GM12878 (cell line): ENCODE results near the gene C19orf38. TPM values are rescaled to one million over a fixed set of nuclear protein-coding genes. Genes with fewer than 3 reads are reported as not detected.

Source experiments
- ATAC-seq: fragments of 200-7000 bp; cut with Tn5 transposase; 3 replicates; pipeline ENCODE4 v1.9.1; 2020; ENCODE audit warnings: mild to moderate bottlenecking, moderate library complexity
- BruUV-seq: library from RNA; stranded (reverse); fragments of 400-500 nt; replicated peaks from 2 replicates; lab custom pipeline; 2021; lab: Mats Ljungman, UMichigan
- CTCF ChIA-PET: fragments of 300-600 bp; sonication (Branson Sonifier 250); formaldehyde crosslinking; extraction: SDS; loops from one replicate; lab custom pipeline; 2021; ENCODE audit warnings: inconsistent platforms; lab: Yijun Ruan, JAX
- POLR2A ChIA-PET: fragments of 350-600 bp; formaldehyde crosslinking; extraction: SDS; loops from one replicate; lab custom pipeline; 2021; ENCODE audit warnings: inconsistent platforms; lab: Charles Lee
- RAD21 ChIA-PET: fragments of 300-600 bp; sonication (Branson Sonifier 250); formaldehyde crosslinking; loops from one replicate; lab custom pipeline; 2023; ENCODE audit warnings: antibody characterized with exemption; ENCODE audit not compliant: unreplicated experiment; lab: Charles Lee
- SMC1A ChIA-PET: fragments of 300-600 bp; sonication (Branson Sonifier 250); formaldehyde crosslinking; loops from one replicate; lab custom pipeline; 2023; ENCODE audit not compliant: unreplicated experiment, uncharacterized antibody; lab: Charles Lee
- DNase-seq: peaks from one replicate; pipeline ENCODE4 v3.0.0-alpha.2; 2011; ENCODE audit warnings: low read depth, low spot score
- FAIRE-seq: peaks from 3 replicates; lab custom pipeline; 2011; peaks lifted over from hg19 to GRCh38; lab: Jason Lieb, UNC
- H2AFZ ChIP-seq: 2 replicates; pipeline ENCODE4 v1.6.0; 2011; ENCODE audit warnings: low read depth, low read length, control low read depth; ENCODE audit not compliant: control insufficient read depth
- H3K27ac ChIP-seq: 2 replicates; pipeline ENCODE4 v1.5.1; 2011; ENCODE audit warnings: control low read depth; ENCODE audit not compliant: control insufficient read depth, insufficient read depth
- H3K27me3 ChIP-seq, 2 experiments: replicated peaks in 1 of 2; 2 replicates each; pipeline versions ENCODE4 v1.6.0 to v1.6.1; 2011; ENCODE audit warnings: low read length in 1 of 2; ENCODE audit not compliant: control insufficient read depth in 2 of 2, insufficient read depth in 2 of 2
- H3K36me3 ChIP-seq, 2 experiments: 2 replicates each; pipeline ENCODE4 v1.5.1; 2011; ENCODE audit warnings: low read length in 1 of 2; ENCODE audit not compliant: control insufficient read depth in 2 of 2, insufficient read depth in 2 of 2
- H3K4me1 ChIP-seq: 2 replicates; pipeline ENCODE4 v1.6.1; 2011; ENCODE audit warnings: mild to moderate bottlenecking, low read length, moderate library complexity, mixed read lengths; ENCODE audit not compliant: control insufficient read depth, insufficient read depth
- H3K4me2 ChIP-seq: 2 replicates; pipeline ENCODE4 v1.6.0; 2011; ENCODE audit warnings: control low read depth; ENCODE audit not compliant: control insufficient read depth, insufficient read depth
- H3K4me3 ChIP-seq: fragments of 200-600 bp; sonication (generic); 2 replicates; pipeline ENCODE4 v1.5.1; 2016
- H3K79me2 ChIP-seq: 2 replicates; pipeline ENCODE4 v1.6.0; 2011; ENCODE audit warnings: low read length; ENCODE audit not compliant: control insufficient read depth, insufficient read depth
- H3K9ac ChIP-seq: 2 replicates; pipeline ENCODE4 v1.8.0; 2011; ENCODE audit warnings: low read length, control low read depth, mixed read lengths; ENCODE audit not compliant: control insufficient read depth, insufficient read depth
- H3K9me3 ChIP-seq: replicated peaks from 3 replicates; pipeline ENCODE4 v1.5.1; 2011; ENCODE audit warnings: mild to moderate bottlenecking, low read length; ENCODE audit not compliant: control insufficient read depth, insufficient read depth
- H4K20me1 ChIP-seq: 2 replicates; pipeline ENCODE4 v1.6.0; 2011; ENCODE audit not compliant: control insufficient read depth, insufficient read depth
- CBX3 ChIP-seq: fragments of 200-600 bp; sonication (generic); IDR thresholded peaks from 2 replicates; pipeline ENCODE4 v1.6.1; 2016; ENCODE audit warnings: low read depth, borderline replicate concordance
- EED ChIP-seq: sonication (generic); IDR thresholded peaks from 2 replicates; pipeline ENCODE4 v1.6.1; 2016; ENCODE audit warnings: antibody characterized with exemption, low read depth
- FOS ChIP-seq: IDR thresholded peaks from 3 replicates; pipeline ENCODE4 v1.6.1; 2011; ENCODE audit warnings: borderline replicate concordance; ENCODE audit not compliant: insufficient read length; ENCODE audit errors: extremely low read depth
- MEF2A ChIP-seq: IDR thresholded peaks from 2 replicates; pipeline ENCODE4 v1.6.1; 2011; ENCODE audit warnings: low read depth, mild to moderate bottlenecking, low read length, moderate library complexity; ENCODE audit not compliant: insufficient read depth
- NFIC ChIP-seq: IDR thresholded peaks from 2 replicates; pipeline ENCODE4 v1.6.1; 2012; ENCODE audit warnings: low read depth, mild to moderate bottlenecking, inconsistent platforms, low read length, moderate library complexity
- SPI1 ChIP-seq: IDR thresholded peaks from 2 replicates; pipeline ENCODE4 v1.6.1; 2011; ENCODE audit warnings: low read depth, mild to moderate bottlenecking, low read length, moderate library complexity, borderline replicate concordance; ENCODE audit not compliant: insufficient read depth
- SREBF2 ChIP-seq: IDR thresholded peaks from 2 replicates; pipeline ENCODE4 v1.6.1; 2012; ENCODE audit warnings: mild to moderate bottlenecking, low read length
- USF1 ChIP-seq: IDR thresholded peaks from 2 replicates; pipeline ENCODE4 v1.6.1; 2011; ENCODE audit warnings: borderline replicate concordance, low read depth, mild to moderate bottlenecking, moderate library complexity, mixed read lengths, low read length; ENCODE audit not compliant: insufficient read depth; ENCODE audit errors: extremely low read length
- WGBS: methylation state at CpG from one replicate; pipeline ENCODE4 v1.1.6; 2016; ENCODE audit warnings: low lambda C conversion rate; ENCODE audit not compliant: insufficient replicate concordance, insufficient coverage; ENCODE audit errors: missing lambda C conversion rate; 5-methylcytosine and 5-hydroxymethylcytosine counted together
- in situ Hi-C: fragments of 300-500 bp; cut with MboI; formaldehyde crosslinking; loops from 9 replicates; pipeline ENCODE4 v1.14.3; 2018; ENCODE audit warnings: mixed read lengths
- intact Hi-C: fragments of 100-400 bp; cut with micrococcal nuclease; formaldehyde crosslinking; loops from one replicate; pipeline ENCODE4 v1.14.2; 2022; ENCODE audit not compliant: unreplicated experiment
- polyA plus RNA-seq, 11 experiments: library from polyadenylated mRNA; depleted of rRNA in 4 of 11; unstranded in 6 of 11; stranded (reverse) in 5 of 11; fragments of >200 nt; fragmentation: Nextera tagmentation in 4 of 11; fragmentation: Illumina TruSeq in 1 of 11; extraction: Ambion mirVana in 4 of 11; extraction: Trizol in 1 of 11; gene quantifications; 1 replicate in 1 of 11; 2 replicates in 10 of 11; pipeline versions ENCODE4 v1.2.1 to v1.2.3, GENCODE V29; 2011 to 2016; ENCODE audit warnings: inconsistent platforms in 2 of 11, missing spikeins in 2 of 11, low read depth in 1 of 11
- total RNA-seq, 4 experiments: library from RNA; depleted of rRNA in 3 of 4; stranded (reverse); fragments of >200 nt in 3 of 4; fragmentation: Illumina TruSeq in 1 of 4; extraction: Trizol in 1 of 4; gene quantifications; 2 replicates each; pipeline versions ENCODE4 v1.2.1 to v1.2.3, GENCODE V29; 2013 to 2021
- TF ChIP-seq, protein P1 (sequence below): fragments of 150-350 bp; IDR thresholded peaks from 2 replicates; pipeline ENCODE4 v1.6.1; 2014; ENCODE audit warnings: mild to moderate bottlenecking, low read depth, low read length
- TF ChIP-seq, protein P2 (sequence below): IDR thresholded peaks from 2 replicates; pipeline ENCODE4 v1.6.1; 2012; ENCODE audit warnings: improper control_type of control experiment, low read depth, low read length; ENCODE audit not compliant: insufficient replicate concordance

Gene C19orf38
- total and polyA plus RNA-seq, 10 of the 15 experiments (the other 5 are each of a cell fraction or from before 2014, with no cell fraction given), result 2.6 to 7.5 (median 5.0) TPM

GRCh38 chr19:10839114-10840050 is 8.8 kb upstream of the C19orf38 start:
- POLR2A ChIA-PET, result interaction anchor here (0.7 kb wide), 1 partner anchor 286 kb away, joined by 4 read pairs; no protein-coding TSS in a partner anchor

More at GRCh38 chr19:10839114-10840050, 8.8 kb upstream of the C19orf38 start:
- in situ Hi-C loops (no loop called here), intact Hi-C loops (no loop called here)
- Histone ChIP-seq H3K79me2 (no peaks in the 10 kb centered on the region; the same call in 1 of the 2 replicates), H3K36me3 (peaks cover 0 to 4% of the 10 kb centered on the region in 2 experiments; a peak in 1 of 4 replicates), H2AFZ (no peak overlapping the region), H3K9ac (no peak overlapping the region), H3K4me2 (no peak overlapping the region), H3K4me1 (peaks cover 12% of the 10 kb centered on the region), H3K4me3 (no peak overlapping the region), H3K9me3 (peaks cover 5% of the 10 kb centered on the region; the same call in 2 of the 3 replicates), H3K27ac (no peak overlapping the region), H3K27me3 (no peaks in the 10 kb centered on the region), H4K20me1 (peaks cover 3% of the 10 kb centered on the region; the same call in 1 of the 2 replicates)
- no peak for ATAC-seq
- DNase-seq, result no peak
- TF ChIP-seq SPI1, result no peak
- no peak for TF ChIP-seq USF1
- no peak for TF ChIP-seq MEF2A
- no peak for TF ChIP-seq EED
- TF ChIP-seq, protein P1, sequence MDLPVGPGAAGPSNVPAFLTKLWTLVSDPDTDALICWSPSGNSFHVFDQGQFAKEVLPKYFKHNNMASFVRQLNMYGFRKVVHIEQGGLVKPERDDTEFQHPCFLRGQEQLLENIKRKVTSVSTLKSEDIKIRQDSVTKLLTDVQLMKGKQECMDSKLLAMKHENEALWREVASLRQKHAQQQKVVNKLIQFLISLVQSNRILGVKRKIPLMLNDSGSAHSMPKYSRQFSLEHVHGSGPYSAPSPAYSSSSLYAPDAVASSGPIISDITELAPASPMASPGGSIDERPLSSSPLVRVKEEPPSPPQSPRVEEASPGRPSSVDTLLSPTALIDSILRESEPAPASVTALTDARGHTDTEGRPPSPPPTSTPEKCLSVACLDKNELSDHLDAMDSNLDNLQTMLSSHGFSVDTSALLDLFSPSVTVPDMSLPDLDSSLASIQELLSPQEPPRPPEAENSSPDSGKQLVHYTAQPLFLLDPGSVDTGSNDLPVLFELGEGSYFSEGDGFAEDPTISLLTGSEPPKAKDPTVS, result no peak
- no peak for TF ChIP-seq CBX3
- TF ChIP-seq SREBF2, result no peak
- no peak for TF ChIP-seq FOS
- TF ChIP-seq, protein P2, sequence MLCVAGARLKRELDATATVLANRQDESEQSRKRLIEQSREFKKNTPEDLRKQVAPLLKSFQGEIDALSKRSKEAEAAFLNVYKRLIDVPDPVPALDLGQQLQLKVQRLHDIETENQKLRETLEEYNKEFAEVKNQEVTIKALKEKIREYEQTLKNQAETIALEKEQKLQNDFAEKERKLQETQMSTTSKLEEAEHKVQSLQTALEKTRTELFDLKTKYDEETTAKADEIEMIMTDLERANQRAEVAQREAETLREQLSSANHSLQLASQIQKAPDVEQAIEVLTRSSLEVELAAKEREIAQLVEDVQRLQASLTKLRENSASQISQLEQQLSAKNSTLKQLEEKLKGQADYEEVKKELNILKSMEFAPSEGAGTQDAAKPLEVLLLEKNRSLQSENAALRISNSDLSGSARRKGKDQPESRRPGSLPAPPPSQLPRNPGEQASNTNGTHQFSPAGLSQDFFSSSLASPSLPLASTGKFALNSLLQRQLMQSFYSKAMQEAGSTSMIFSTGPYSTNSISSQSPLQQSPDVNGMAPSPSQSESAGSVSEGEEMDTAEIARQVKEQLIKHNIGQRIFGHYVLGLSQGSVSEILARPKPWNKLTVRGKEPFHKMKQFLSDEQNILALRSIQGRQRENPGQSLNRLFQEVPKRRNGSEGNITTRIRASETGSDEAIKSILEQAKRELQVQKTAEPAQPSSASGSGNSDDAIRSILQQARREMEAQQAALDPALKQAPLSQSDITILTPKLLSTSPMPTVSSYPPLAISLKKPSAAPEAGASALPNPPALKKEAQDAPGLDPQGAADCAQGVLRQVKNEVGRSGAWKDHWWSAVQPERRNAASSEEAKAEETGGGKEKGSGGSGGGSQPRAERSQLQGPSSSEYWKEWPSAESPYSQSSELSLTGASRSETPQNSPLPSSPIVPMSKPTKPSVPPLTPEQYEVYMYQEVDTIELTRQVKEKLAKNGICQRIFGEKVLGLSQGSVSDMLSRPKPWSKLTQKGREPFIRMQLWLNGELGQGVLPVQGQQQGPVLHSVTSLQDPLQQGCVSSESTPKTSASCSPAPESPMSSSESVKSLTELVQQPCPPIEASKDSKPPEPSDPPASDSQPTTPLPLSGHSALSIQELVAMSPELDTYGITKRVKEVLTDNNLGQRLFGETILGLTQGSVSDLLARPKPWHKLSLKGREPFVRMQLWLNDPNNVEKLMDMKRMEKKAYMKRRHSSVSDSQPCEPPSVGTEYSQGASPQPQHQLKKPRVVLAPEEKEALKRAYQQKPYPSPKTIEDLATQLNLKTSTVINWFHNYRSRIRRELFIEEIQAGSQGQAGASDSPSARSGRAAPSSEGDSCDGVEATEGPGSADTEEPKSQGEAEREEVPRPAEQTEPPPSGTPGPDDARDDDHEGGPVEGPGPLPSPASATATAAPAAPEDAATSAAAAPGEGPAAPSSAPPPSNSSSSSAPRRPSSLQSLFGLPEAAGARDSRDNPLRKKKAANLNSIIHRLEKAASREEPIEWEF, result no peak
- TF ChIP-seq NFIC, result no peak
- ChIA-PET RAD21 (interaction anchor here (0.7 to 1.5 kb wide), 4 partner anchors 19 to 609 kb away, joined by 3 to 5 read pairs (median 4); partner anchors contain the start of gene DNM2), SMC1A (interaction anchor here (0.6 kb wide), 1 partner anchor 14 kb away, joined by 3 read pairs; no protein-coding TSS in a partner anchor), CTCF (interaction anchor here (0.6 to 3.1 kb wide), 7 partner anchors 11 to 122 kb away, joined by 3 to 23 read pairs (median 3); partner anchors contain the start of gene DNM2)
- no TSS peak for BruUV-seq
- FAIRE-seq, result no peak
- WGBS, result 31% methylated on average over 7 of the region's 10 CpGs
